Measurements from ENCODE around the gene PRKAG2. TPM values are rescaled to one million over a fixed set of nuclear protein-coding genes. Genes with fewer than 3 reads are reported as not detected.

PRKAG2 gene
- total and polyA plus RNA-seq, 8 donors: 12.9 to 34.6 (median 18.0) TPM

GRCh38 chr7:151905353-151905752 is 28.4 kb upstream of the PRKAG2 start:
- H3K9me3 ChIP-seq: no peaks in the 10 kb centered on the region
- no peak for TF ChIP-seq CTCF (IDR thresholded peaks at IDR 0.05)
- H3K27ac ChIP-seq: no peak overlapping the region
- H3K4me1 ChIP-seq: no peaks in the 10 kb centered on the region
- no peak overlapping the region for H3K4me3 ChIP-seq
- intact Hi-C loops (cut with DNase I): no loop called here
- H3K36me3 ChIP-seq: no peaks in the 10 kb centered on the region
- DNase-seq: no peak
- ATAC-seq: no peak
- peaks cover 0 to 19% of the 10 kb centered on the region in 2 donors for H3K27me3 ChIP-seq

- ATAC-seq (no peak), DNase-seq (no peak)
- Histone ChIP-seq H3K36me3 (no peaks in the 10 kb centered on the region), H3K4me3 (no peak overlapping the region), H3K4me1 (no peaks in the 10 kb centered on the region), H3K9me3 (no peaks in the 10 kb centered on the region), H3K27me3 (peaks cover 0 to 25% of the 10 kb centered on the region in 2 donors), H3K27ac (no peak overlapping the region)
- no peak for TF ChIP-seq CTCF (IDR thresholded peaks at IDR 0.05)
- intact Hi-C loops (cut with DNase I): no loop called here
Measured at GRCh38 chr7:151904270-151904669, 27.4 kb upstream of the PRKAG2 start.

- Histone ChIP-seq H3K27ac (no peak overlapping the region), H3K9me3 (no peaks in the 10 kb centered on the region), H3K36me3 (no peaks in the 10 kb centered on the region), H3K27me3 (peaks cover 0 to 31% of the 10 kb centered on the region in 2 donors), H3K4me3 (no peak overlapping the region), H3K4me1 (no peaks in the 10 kb centered on the region)
- ATAC-seq: no peak
- no peak for DNase-seq
- TF ChIP-seq CTCF (IDR thresholded peaks at IDR 0.05): no peak
- intact Hi-C loops (cut with DNase I): no loop called here
Measured at GRCh38 chr7:151903249-151904032, 26.5 kb upstream of the PRKAG2 start.

GRCh38 chr7:151902311-151902710 is 25.4 kb upstream of the PRKAG2 start:
- H3K4me1 ChIP-seq: no peaks in the 10 kb centered on the region
- no peak overlapping the region for H3K4me3 ChIP-seq
- H3K27ac ChIP-seq: no peak overlapping the region
- DNase-seq (no peak), ATAC-seq (no peak)
- H3K36me3 ChIP-seq: no peaks in the 10 kb centered on the region
- H3K27me3 ChIP-seq: peaks cover 0 to 35% of the 10 kb centered on the region in 2 donors
- TF ChIP-seq CTCF (IDR thresholded peaks at IDR 0.05): no peak
- intact Hi-C loops (cut with DNase I): no loop called here
- H3K9me3 ChIP-seq: no peaks in the 10 kb centered on the region

GRCh38 chr7:151901828-151902227 is 24.9 kb upstream of the PRKAG2 start:
- Histone ChIP-seq H3K27ac (no peak overlapping the region), H3K9me3 (no peaks in the 10 kb centered on the region), H3K4me3 (no peak overlapping the region), H3K4me1 (no peaks in the 10 kb centered on the region), H3K27me3 (peaks cover 0 to 35% of the 10 kb centered on the region in 2 donors), H3K36me3 (no peaks in the 10 kb centered on the region)
- no peak for ATAC-seq
- intact Hi-C loops (cut with DNase I): no loop called here
- DNase-seq: no peak
- TF ChIP-seq CTCF (IDR thresholded peaks at IDR 0.05): no peak

Measured in left lung (tissue), 10 donors.